ENCODE results near the gene SORCS2.

SORCS2 gene

GRCh38 chr4:7771056-7771455, 578.7 kb downstream of the SORCS2 start:
- in situ Hi-C loops (cut with HindIII; ENCODE audit: low pct_ligation_motif_present, low pct_unique_long_range_greater_than_20kb, low sequenced_read_pairs), result no loop called here
- DNase-seq, result no peak

DNA sequence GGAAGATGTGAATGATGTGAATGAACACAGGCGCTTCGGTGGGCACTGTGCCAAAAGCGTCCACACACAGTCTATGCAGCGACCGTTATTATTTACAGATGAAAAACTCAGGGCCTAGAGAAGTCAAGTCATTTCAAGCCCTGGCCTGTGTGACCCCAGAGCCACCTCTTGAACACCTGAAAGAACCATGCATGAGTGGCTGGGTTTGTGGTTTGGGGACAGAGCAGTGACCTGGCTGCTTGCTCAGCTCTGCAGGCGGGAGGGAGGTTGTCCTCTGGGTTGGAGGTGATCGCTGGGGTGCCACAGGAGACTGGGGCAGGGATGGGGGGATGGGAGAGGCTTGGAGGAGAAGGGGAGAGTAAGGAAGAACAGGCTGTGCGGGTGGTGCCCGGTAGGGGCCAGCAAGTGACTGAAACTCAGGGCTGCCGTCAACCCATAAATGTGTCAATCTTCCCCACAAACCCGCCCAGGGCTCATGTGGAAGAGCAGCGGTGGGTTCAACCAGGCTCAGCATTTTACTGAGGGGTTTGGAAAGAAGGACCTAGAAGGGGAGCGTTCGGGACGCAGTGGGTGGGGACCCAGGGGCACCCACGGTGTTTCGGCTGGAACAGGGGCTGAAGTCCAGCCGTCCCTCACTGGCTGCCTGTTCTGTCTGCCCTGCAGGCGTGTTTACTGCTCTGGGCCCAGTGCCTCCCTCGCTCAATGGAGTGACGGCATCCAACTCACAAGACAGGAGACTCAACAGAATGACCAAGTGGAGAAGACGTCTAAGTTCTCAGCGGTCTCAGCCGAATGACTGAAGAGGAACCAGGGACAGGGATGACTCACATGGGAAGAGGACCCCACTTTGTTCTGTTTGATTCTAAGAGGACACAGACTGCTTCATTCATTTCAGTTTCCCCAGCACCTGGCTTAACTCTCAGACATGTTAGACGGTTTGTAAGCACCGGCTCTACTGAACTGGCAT, 579.5 kb downstream of the SORCS2 start:
- in situ Hi-C loops (cut with HindIII; ENCODE audit: low pct_ligation_motif_present, low pct_unique_long_range_greater_than_20kb, low sequenced_read_pairs), result no loop called here
- DNase-seq, result no peak

GRCh38 chr4:7772711-7773385, 580.5 kb downstream of the SORCS2 start:
- in situ Hi-C loops (cut with HindIII; ENCODE audit: low pct_ligation_motif_present, low pct_unique_long_range_greater_than_20kb, low sequenced_read_pairs), result no loop called here
- no peak for DNase-seq

- in situ Hi-C loops (cut with HindIII; ENCODE audit: low pct_ligation_motif_present, low pct_unique_long_range_greater_than_20kb, low sequenced_read_pairs), result no loop called here
- no peak for DNase-seq
These were observed 581.3 kb downstream of the SORCS2 start for GRCh38 chr4:7773401-7774180.

DNA sequence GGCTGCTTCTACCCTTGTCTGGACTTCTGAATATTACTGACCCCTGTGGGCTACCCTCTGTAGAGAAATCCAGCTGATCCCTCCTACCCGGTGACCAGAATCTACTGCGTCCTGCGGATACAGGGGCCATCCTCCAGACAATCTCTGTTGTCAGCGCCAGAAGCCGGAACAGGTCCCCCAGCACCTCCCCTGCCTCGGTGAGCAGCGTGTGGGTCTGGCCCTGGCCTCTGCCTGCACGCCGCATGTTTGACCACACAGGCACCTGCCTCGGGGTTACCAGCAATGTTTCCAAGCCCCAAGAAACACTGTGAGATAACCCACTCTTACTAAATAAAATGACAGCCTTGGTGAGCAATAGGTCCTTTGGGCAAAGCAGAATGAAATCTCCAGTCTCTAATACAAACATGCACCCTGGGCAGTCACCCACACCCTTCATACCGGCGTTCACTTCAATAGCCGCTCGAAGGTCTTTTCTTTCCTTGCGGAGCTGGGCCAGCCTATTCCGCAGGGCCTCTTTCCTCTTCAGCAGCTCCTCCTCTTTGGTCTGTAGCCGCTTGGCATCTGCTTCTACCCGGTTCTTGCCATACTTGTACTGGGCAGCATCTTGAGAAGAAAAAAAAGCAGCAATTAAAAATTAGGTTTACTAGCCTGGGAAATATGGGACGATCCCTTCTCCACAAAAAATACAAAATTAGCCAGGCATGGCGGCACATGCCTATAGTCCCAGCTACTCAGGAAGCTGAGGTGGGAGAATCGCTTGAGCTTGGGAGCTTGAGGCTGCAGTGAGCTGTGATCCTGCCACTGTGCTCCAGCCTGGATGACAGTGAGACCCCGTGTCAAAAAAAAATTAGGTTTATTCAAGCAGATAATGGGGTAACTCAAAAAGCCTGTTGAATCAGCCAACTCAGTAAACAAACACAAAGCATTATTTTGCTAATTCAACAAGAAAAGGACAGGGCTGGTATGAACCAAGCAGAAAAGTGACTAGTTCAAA, 582.3 kb downstream of the SORCS2 start:
- DNase-seq, result no peak
- in situ Hi-C loops (cut with HindIII; ENCODE audit: low pct_ligation_motif_present, low pct_unique_long_range_greater_than_20kb, low sequenced_read_pairs), result no loop called here

GRCh38 chr4:7775396-7775795, 583.1 kb downstream of the SORCS2 start:
- in situ Hi-C loops (cut with HindIII; ENCODE audit: low pct_ligation_motif_present, low pct_unique_long_range_greater_than_20kb, low sequenced_read_pairs), result no loop called here
- DNase-seq, result no peak

GRCh38 chr4:7777017-7777710, 584.8 kb downstream of the SORCS2 start:
- DNase-seq, result no peak
- in situ Hi-C loops (cut with HindIII; ENCODE audit: low pct_ligation_motif_present, low pct_unique_long_range_greater_than_20kb, low sequenced_read_pairs), result no loop called here

GRCh38 chr4:7777871-7778509, 585.7 kb downstream of the SORCS2 start:
- in situ Hi-C loops (cut with HindIII; ENCODE audit: low pct_ligation_motif_present, low pct_unique_long_range_greater_than_20kb, low sequenced_read_pairs), result no loop called here

GRCh38 chr4:7778510-7779431, 586.4 kb downstream of the SORCS2 start:
- in situ Hi-C loops (cut with HindIII; ENCODE audit: low pct_ligation_motif_present, low pct_unique_long_range_greater_than_20kb, low sequenced_read_pairs), result no loop called here
- no peak for DNase-seq

More at GRCh38 chr4:7777871-7778509, 585.7 kb downstream of the SORCS2 start:
- no peak for DNase-seq

GRCh38 chr4:7779432-7779768, 587.1 kb downstream of the SORCS2 start:
- DNase-seq, result no peak
- in situ Hi-C loops (cut with HindIII; ENCODE audit: low pct_ligation_motif_present, low pct_unique_long_range_greater_than_20kb, low sequenced_read_pairs), result no loop called here

GRCh38 chr4:7780751-7781348, 588.5 kb downstream of the SORCS2 start:
- in situ Hi-C loops (cut with HindIII; ENCODE audit: low pct_ligation_motif_present, low pct_unique_long_range_greater_than_20kb, low sequenced_read_pairs), result no loop called here
- no peak for DNase-seq

DNA sequence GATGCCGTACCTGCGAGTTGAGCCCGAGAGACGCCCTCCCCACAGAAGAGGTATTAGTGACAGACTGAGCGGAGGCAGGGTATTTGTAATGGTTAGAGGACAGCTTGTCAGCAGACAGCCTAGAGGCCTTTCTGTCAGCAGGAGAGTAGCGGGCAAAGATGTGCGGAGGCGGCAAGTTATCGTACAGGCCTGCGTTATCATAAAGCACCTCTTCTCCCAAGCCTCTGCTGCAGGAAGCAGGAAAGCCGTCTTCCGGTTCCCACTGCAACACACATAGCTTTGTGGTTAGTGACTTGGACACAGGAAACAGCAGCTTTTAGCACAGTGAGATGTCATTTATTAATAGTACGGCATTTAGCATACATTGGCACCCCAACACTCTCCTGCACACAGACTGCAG, 589.0 kb downstream of the SORCS2 start:
- in situ Hi-C loops (cut with HindIII; ENCODE audit: low pct_ligation_motif_present, low pct_unique_long_range_greater_than_20kb, low sequenced_read_pairs), result no loop called here
- no peak for DNase-seq

DNA sequence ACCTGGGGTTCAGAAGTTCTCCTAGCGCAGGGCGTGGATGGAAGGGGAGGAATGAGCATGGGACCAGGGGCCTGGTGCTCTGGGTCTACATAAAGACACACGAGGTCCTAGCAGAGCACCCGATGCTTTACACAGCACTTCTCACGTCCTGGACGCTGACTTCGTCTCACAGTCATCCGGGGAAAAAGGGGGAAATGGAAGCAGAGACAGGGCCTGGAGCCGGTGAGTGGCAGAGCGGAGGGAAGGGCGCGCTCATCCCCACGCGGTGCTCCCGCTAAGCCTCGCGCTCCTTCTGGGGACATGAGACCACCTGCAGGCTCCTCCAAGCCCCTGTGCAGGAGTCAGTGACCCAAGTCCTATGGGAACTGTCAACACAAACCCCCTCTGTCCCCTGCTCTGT, 589.7 kb downstream of the SORCS2 start:
- in situ Hi-C loops (cut with HindIII; ENCODE audit: low pct_ligation_motif_present, low pct_unique_long_range_greater_than_20kb, low sequenced_read_pairs), result no loop called here
- no peak for DNase-seq

GRCh38 chr4:7782783-7783182, 590.4 kb downstream of the SORCS2 start:
- DNase-seq, result no peak
- in situ Hi-C loops (cut with HindIII; ENCODE audit: low pct_ligation_motif_present, low pct_unique_long_range_greater_than_20kb, low sequenced_read_pairs), result no loop called here

DNA sequence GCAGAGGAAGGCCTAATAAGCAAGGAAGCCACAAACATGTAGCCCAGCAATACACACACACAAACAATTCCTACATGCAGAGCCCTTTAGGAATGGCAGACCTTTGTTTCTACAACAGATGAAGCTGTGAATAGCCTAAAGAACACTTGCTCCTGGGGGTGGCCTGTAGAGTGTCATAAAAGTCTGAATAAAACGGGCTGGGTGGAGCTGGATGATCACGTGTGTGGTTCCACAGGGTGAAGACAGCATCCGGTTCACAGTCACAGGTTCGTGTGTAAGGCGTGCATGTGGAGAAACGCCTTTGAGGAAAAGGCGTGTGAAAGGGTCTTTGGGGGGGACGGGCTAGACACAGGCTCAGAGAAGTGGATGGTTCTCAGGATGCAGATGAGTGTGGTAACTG, 591.2 kb downstream of the SORCS2 start:
- in situ Hi-C loops (cut with HindIII; ENCODE audit: low pct_ligation_motif_present, low pct_unique_long_range_greater_than_20kb, low sequenced_read_pairs), result no loop called here
- no peak for DNase-seq

Data from ACHN (cell line).